HG02870 (cell line): ENCODE measurements around the gene FN3KRP.

Experiments
- ATAC-seq: cut with Tn5 transposase; IDR thresholded peaks from one replicate; pipeline ENCODE4 v1.9.1; 2021; ENCODE audit warnings: mild to moderate bottlenecking, moderate library complexity; ENCODE audit not compliant: unreplicated experiment

FN3KRP gene

GRCh38 chr17:82686366-82687324, 29.9 kb upstream of the FN3KRP start:
- no peak for ATAC-seq

GRCh38 chr17:82687375-82687861, 29.1 kb upstream of the FN3KRP start:
- ATAC-seq, result no peak

GRCh38 chr17:82687871-82688270, 28.6 kb upstream of the FN3KRP start:
- no peak for ATAC-seq

GRCh38 chr17:82689077-82689476, 27.4 kb upstream of the FN3KRP start:
- ATAC-seq, result no peak

- ATAC-seq, result no peak
These were observed 25.6 kb upstream of the FN3KRP start for GRCh38 chr17:82690786-82691489.

- no peak for ATAC-seq
These were observed 24.8 kb upstream of the FN3KRP start for GRCh38 chr17:82691714-82692113.

- no peak for ATAC-seq
These were observed 24.2 kb upstream of the FN3KRP start for GRCh38 chr17:82692268-82692667.

GRCh38 chr17:82693168-82693867, 23.2 kb upstream of the FN3KRP start:
- no peak for ATAC-seq

- no peak for ATAC-seq
These were observed 21.9 kb upstream of the FN3KRP start for GRCh38 chr17:82694647-82695046.

GRCh38 chr17:82696259-82696658, 20.2 kb upstream of the FN3KRP start:
- no peak for ATAC-seq

GRCh38 chr17:82696916-82697807, 19.3 kb upstream of the FN3KRP start:
- ATAC-seq, result no peak

- ATAC-seq, result no peak
These were observed 18.8 kb upstream of the FN3KRP start for GRCh38 chr17:82697808-82698064.

- ATAC-seq, result peak; percentile 95
These were observed 18.2 kb upstream of the FN3KRP start, which contains the start of gene RAB40B for GRCh38 chr17:82698065-82698973. Gene RAB40B (minus strand): TSS chr17:82698698. CDS start chr17:82698596, 102 bp downstream.

- ATAC-seq, result no peak
These were observed 17.5 kb upstream of the FN3KRP start for GRCh38 chr17:82698974-82699442.

- ATAC-seq, result no peak
These were observed 17.0 kb upstream of the FN3KRP start for GRCh38 chr17:82699551-82699950.

GRCh38 chr17:82702231-82702927, 14.1 kb upstream of the FN3KRP start:
- no peak for ATAC-seq

- no peak for ATAC-seq
These were observed 13.3 kb upstream of the FN3KRP start for GRCh38 chr17:82703036-82703745.
